ENCODE data around the gene BAIAP2L2. TPM values are rescaled to one million over a fixed set of nuclear protein-coding genes. Genes with fewer than 3 reads are reported as not detected.
A peak's percentile ranks its signal among the peaks of the same experiment; 100 is the strongest.

The BAIAP2L2 gene
- total RNA-seq, 1 experiment from 2014 or later, result 2.3 TPM

DNA sequence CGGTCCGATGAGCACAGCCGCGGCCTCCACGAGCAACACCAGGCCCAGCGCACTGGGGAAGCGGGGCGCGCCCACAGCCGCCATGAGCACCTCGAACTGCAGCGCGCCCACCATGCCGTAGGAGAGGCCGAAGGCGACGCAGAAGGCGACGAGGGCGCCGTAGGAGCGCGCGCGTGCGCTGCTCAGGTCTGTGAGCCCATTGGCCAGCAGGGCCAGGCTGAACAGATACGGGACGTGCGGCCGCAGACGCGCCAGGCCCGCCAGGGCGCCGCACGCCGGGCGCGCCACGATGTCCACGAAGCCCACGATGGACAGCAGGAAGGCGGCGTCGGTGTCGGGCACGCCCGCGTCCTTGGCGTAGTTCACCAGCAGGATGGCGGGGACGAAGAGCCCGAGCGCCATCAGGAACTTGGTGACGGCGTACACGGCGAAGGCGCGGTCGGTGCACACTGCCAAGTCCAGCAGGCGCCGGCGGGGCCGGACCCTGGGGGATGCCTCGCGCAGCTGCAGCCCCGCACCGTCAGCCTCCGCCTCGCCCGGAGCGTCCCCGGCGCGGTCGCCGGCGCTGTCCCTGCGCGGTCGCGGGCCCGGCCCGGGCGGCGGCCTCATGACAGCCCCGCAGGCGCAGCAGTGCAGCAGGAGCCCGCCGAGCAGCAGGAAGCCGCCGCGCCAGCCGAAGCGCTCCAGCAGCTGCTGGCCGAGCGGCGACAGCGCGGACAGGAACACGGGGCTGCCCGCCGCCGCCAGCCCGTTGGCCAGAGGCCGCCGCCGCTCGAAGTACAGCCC lies 29.4 kb downstream of the BAIAP2L2 start:
- H3K4ac ChIP-seq (ENCODE audit: low read depth, low read length), result no peak overlapping the region
- H4K5ac ChIP-seq (ENCODE audit: insufficient read length, low read depth, low read length), result no peak overlapping the region
- H3K27ac ChIP-seq (ENCODE audit: insufficient read length, low read depth, low read length), result no peak overlapping the region
- peaks cover 13 to 29% of the 10 kb centered on the region in 2 experiments for H3K4me1 Mint-ChIP-seq
- H3K23ac ChIP-seq (ENCODE audit: insufficient read length, low read depth, low read length), result no peak overlapping the region
- H3K4me1 ChIP-seq (ENCODE audit: insufficient read depth, low read length), result no peaks in the 10 kb centered on the region; the same call in 1 of the 2 replicates
- no peak overlapping the region for H3T11ph ChIP-seq (ENCODE audit: low read length)
- no peak overlapping the region for H3K56ac ChIP-seq (ENCODE audit: insufficient read length, low read depth, low read length)
- H2BK120ac ChIP-seq (ENCODE audit: low read depth, low read length, poor library complexity, severe bottlenecking), result no peak overlapping the region
- H3K27ac Mint-ChIP-seq, result no peak overlapping the region
- H3K79me2 ChIP-seq (ENCODE audit: insufficient read depth, low read length), result no peaks in the 10 kb centered on the region
- TF ChIP-seq, protein P1, sequence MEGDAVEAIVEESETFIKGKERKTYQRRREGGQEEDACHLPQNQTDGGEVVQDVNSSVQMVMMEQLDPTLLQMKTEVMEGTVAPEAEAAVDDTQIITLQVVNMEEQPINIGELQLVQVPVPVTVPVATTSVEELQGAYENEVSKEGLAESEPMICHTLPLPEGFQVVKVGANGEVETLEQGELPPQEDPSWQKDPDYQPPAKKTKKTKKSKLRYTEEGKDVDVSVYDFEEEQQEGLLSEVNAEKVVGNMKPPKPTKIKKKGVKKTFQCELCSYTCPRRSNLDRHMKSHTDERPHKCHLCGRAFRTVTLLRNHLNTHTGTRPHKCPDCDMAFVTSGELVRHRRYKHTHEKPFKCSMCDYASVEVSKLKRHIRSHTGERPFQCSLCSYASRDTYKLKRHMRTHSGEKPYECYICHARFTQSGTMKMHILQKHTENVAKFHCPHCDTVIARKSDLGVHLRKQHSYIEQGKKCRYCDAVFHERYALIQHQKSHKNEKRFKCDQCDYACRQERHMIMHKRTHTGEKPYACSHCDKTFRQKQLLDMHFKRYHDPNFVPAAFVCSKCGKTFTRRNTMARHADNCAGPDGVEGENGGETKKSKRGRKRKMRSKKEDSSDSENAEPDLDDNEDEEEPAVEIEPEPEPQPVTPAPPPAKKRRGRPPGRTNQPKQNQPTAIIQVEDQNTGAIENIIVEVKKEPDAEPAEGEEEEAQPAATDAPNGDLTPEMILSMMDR (conservative IDR thresholded peaks at IDR 0.05), result no peak
- no peak overlapping the region for H4K8ac ChIP-seq (replicated peaks; ENCODE audit: insufficient read length, low read depth, low read length)
- no peak overlapping the region for H2BK20ac ChIP-seq (ENCODE audit: low read depth, low read length, poor library complexity, severe bottlenecking)
- no peak overlapping the region for H2AFZ ChIP-seq (ENCODE audit: low read length)
- no peak overlapping the region for H2AK5ac ChIP-seq (ENCODE audit: insufficient read length, low read length)
- peaks cover 0 to 6% (median 5%) of the 10 kb centered on the region in 3 experiments; a peak in 3 of 7 replicates for H3K36me3 Mint-ChIP-seq (ENCODE audit: insufficient read depth in 1 of 3, low read depth in 3 of 3)
- H3K9me3 Mint-ChIP-seq, result no peaks in the 10 kb centered on the region
- peak; percentile 76 for DNase-seq
- no peaks in the 10 kb centered on the region for H3K23me2 ChIP-seq (ENCODE audit: insufficient read length, low read depth, low read length, poor library complexity, severe bottlenecking)
- no CpG with 5 or more reads among the region's 110 CpGs for WGBS (ENCODE audit: extremely low coverage, insufficient read length, low lambda C conversion rate)
- peaks cover 5% of the 10 kb centered on the region; the same call in 1 of the 2 replicates for H3K27me3 ChIP-seq (ENCODE audit: insufficient read depth, low read length)
- peaks cover 23% of the 10 kb centered on the region for H3K27me3 Mint-ChIP-seq (ENCODE audit: low read depth)
- H3K79me1 ChIP-seq (ENCODE audit: insufficient read depth, low read depth, low read length, poor library complexity, severe bottlenecking), result no peaks in the 10 kb centered on the region
- H4K91ac ChIP-seq (ENCODE audit: insufficient read length, low read depth, low read length), result no peak overlapping the region
- H3K18ac ChIP-seq (ENCODE audit: insufficient read length, low read depth, low read length), result no peak overlapping the region
- H2BK15ac ChIP-seq (ENCODE audit: low read depth, low read length), result no peak overlapping the region
- H3K9me3 ChIP-seq (ENCODE audit: control insufficient read depth, low read depth, low read length), result no peaks in the 10 kb centered on the region
- peak overlapping the region; percentile 8 for H3K4me2 ChIP-seq (ENCODE audit: insufficient read depth, insufficient read length, low read length)
- no peak overlapping the region for H2BK12ac ChIP-seq (ENCODE audit: insufficient read length, low read depth, low read length)
- peak overlapping the region in 1 of 2 experiments; percentile 12; a peak in 1 of 5 replicates for H3K4me3 Mint-ChIP-seq
- no peak overlapping the region for H2BK5ac ChIP-seq (ENCODE audit: insufficient read length, low read length)
- H3K9ac ChIP-seq (ENCODE audit: extremely low read depth, insufficient read length, low read length), result no peak overlapping the region
- no peaks in the 10 kb centered on the region for H4K20me1 ChIP-seq (ENCODE audit: control insufficient read depth, insufficient read depth, insufficient read length)
- no peak overlapping the region; the same call in 1 of the 2 replicates for H3K14ac ChIP-seq (ENCODE audit: insufficient read depth, low read length)

Measured in H9 (cell line).